SK-N-SH (cell line): ENCODE measurements around the gene BTBD9. TPM values are rescaled to one million over a fixed set of nuclear protein-coding genes. Genes with fewer than 3 reads are reported as not detected.

Source experiments
- CTCF ChIA-PET: fragments of 300-600, 350-600 bp; formaldehyde crosslinking; extraction: SDS; loops from one replicate; lab custom pipeline; 2021; lab: Yijun Ruan, JAX
- POLR2A ChIA-PET: fragments of 350-600 bp; sonication (Branson Sonifier 250); formaldehyde crosslinking; extraction: SDS; loops from one replicate; lab custom pipeline; 2020; ENCODE audit warnings: antibody characterized with exemption, inconsistent platforms; lab: Yijun Ruan, JAX
- DNase-seq: peaks from one replicate; pipeline ENCODE4 v3.0.0; 2012
- H2AFZ ChIP-seq: fragments of 200-600 bp; sonication (generic); 2 replicates; pipeline ENCODE4 v1.8.1; 2016; ENCODE audit warnings: antibody characterized with exemption, mild to moderate bottlenecking, low read depth
- H3F3A ChIP-seq: fragments of 200-600 bp; sonication (generic); replicated peaks from 2 replicates; pipeline ENCODE3; 2016; ENCODE audit warnings: antibody characterized with exemption, mild to moderate bottlenecking; ENCODE audit not compliant: insufficient read depth
- H3K27ac ChIP-seq, 2 experiments: fragments of 200-500 bp in 1 of 2; fragments of 200-600 bp in 1 of 2; sonication (Bioruptor generic) in 1 of 2; sonication (generic), shearing (Covaris generic) in 1 of 2; 2 replicates each; pipeline versions ENCODE4 v1.5.1 to v1.6.1; 2014 to 2016; ENCODE audit warnings: low read depth in 2 of 2, inconsistent platforms in 1 of 2, low read length in 1 of 2, mild to moderate bottlenecking in 1 of 2, mixed read lengths in 1 of 2
- H3K27me3 ChIP-seq: fragments of 200-600 bp; sonication (generic), shearing (Covaris generic); 2 replicates; pipeline ENCODE4 v1.6.1; 2016; ENCODE audit warnings: mixed run types; ENCODE audit not compliant: insufficient read depth
- H3K36me3 ChIP-seq, 2 experiments: fragments of 200-500 bp in 1 of 2; fragments of 200-600 bp in 1 of 2; sonication (Bioruptor generic) in 1 of 2; sonication (generic) in 1 of 2; replicated peaks in 1 of 2; 2 replicates each; pipeline versions ENCODE3 to v1.5.1; 2014 to 2016; ENCODE audit warnings: low read length in 1 of 2, mild to moderate bottlenecking in 1 of 2; ENCODE audit not compliant: insufficient read depth in 2 of 2, control insufficient read depth in 1 of 2
- H3K4me1 ChIP-seq, 2 experiments: fragments of 200-500 bp in 1 of 2; fragments of 200-600 bp in 1 of 2; sonication (Bioruptor generic) in 1 of 2; sonication (generic), shearing (Covaris generic) in 1 of 2; 2 replicates each; pipeline versions ENCODE4 v1.5.1 to v1.6.1; 2014 to 2016; ENCODE audit warnings: low read depth in 1 of 2, low read length in 1 of 2, mixed run types in 1 of 2; ENCODE audit not compliant: insufficient read depth in 2 of 2, control insufficient read depth in 1 of 2
- H3K4me2 ChIP-seq: fragments of 200-600 bp; sonication (generic), shearing (Covaris generic); 2 replicates; pipeline ENCODE4 v1.6.1; 2017; ENCODE audit warnings: mixed run types
- H3K4me3 ChIP-seq, 2 experiments: fragments of 200-500 bp in 1 of 2; fragments of 200-600 bp in 1 of 2; sonication (Bioruptor generic) in 1 of 2; sonication (generic), shearing (Covaris generic) in 1 of 2; 2 replicates each; pipeline versions ENCODE4 v1.5.1 to v1.8.1; 2014 to 2016; ENCODE audit warnings: low read depth in 2 of 2, inconsistent platforms in 1 of 2, low read length in 1 of 2, mild to moderate bottlenecking in 1 of 2, mixed read lengths in 1 of 2, moderate library complexity in 1 of 2
- H3K79me2 ChIP-seq: fragments of 200-600 bp; sonication (generic); 2 replicates; pipeline ENCODE4 v1.8.1; 2017; ENCODE audit warnings: mild to moderate bottlenecking; ENCODE audit not compliant: insufficient read depth
- H3K9ac ChIP-seq: fragments of 200-600 bp; sonication (generic); 2 replicates; pipeline ENCODE4 v1.6.1; 2017; ENCODE audit warnings: mixed run types
- H3K9me2 ChIP-seq: fragments of 200-600 bp; sonication (generic); 2 replicates; pipeline ENCODE4 v1.6.1; 2017; ENCODE audit warnings: mixed run types
- H3K9me3 ChIP-seq: fragments of 200-600 bp; sonication (generic); 2 replicates; pipeline ENCODE4 v1.6.1; 2017; ENCODE audit warnings: mixed run types, mild to moderate bottlenecking, moderate library complexity
- H4K20me1 ChIP-seq: fragments of 200-600 bp; sonication (generic); 2 replicates; pipeline ENCODE4 v1.6.1; 2017; ENCODE audit warnings: mild to moderate bottlenecking, mixed run types; ENCODE audit not compliant: insufficient read depth
- FOSL2 ChIP-seq: IDR thresholded peaks from 2 replicates; pipeline ENCODE4 v1.4.0; 2012; ENCODE audit warnings: low read depth, mild to moderate bottlenecking, moderate library complexity, borderline replicate concordance
- GABPA ChIP-seq: IDR thresholded peaks from 2 replicates; pipeline ENCODE4 v1.4.0; 2012; ENCODE audit warnings: low read depth, mild to moderate bottlenecking
- GATA2 ChIP-seq: sonication (generic); formaldehyde crosslinking; IDR thresholded peaks from 2 replicates; pipeline ENCODE4 v1.5.0; 2020; ENCODE audit warnings: mild to moderate bottlenecking, missing genetic modification reagents
- MAX ChIP-seq: IDR thresholded peaks from 2 replicates; pipeline ENCODE4 v1.4.0; 2012; ENCODE audit warnings: low read depth
- MEF2A ChIP-seq: IDR thresholded peaks from 2 replicates; pipeline ENCODE4 v1.4.0; 2012; ENCODE audit warnings: low read depth, borderline replicate concordance
- NFIC ChIP-seq: IDR thresholded peaks from 2 replicates; pipeline ENCODE4 v1.4.0; 2012; ENCODE audit warnings: borderline replicate concordance
- PBX3 ChIP-seq: IDR thresholded peaks from 2 replicates; pipeline ENCODE4; 2012
- RAD21 ChIP-seq: IDR thresholded peaks from 2 replicates; pipeline ENCODE4 v1.6.1; 2012; ENCODE audit warnings: mild to moderate bottlenecking, low read length
- RCOR1 ChIP-seq: fragments of 150-350 bp; IDR thresholded peaks from 2 replicates; pipeline ENCODE4 v1.6.1; 2017; ENCODE audit warnings: antibody characterized with exemption, low read length
- REST ChIP-seq: IDR thresholded peaks from 2 replicates; pipeline ENCODE4 v1.6.1; 2012; ENCODE audit warnings: mild to moderate bottlenecking, low read depth, low read length, moderate library complexity
- RXRA ChIP-seq: IDR thresholded peaks from 2 replicates; pipeline ENCODE4 v1.4.0; 2012; ENCODE audit warnings: low read depth, mild to moderate bottlenecking, borderline replicate concordance
- SMC3 ChIP-seq: IDR thresholded peaks from 2 replicates; pipeline ENCODE4 v1.6.1; 2012; ENCODE audit warnings: low read depth, low read length, improper control_type of control experiment
- TCF12 ChIP-seq: IDR thresholded peaks from 2 replicates; pipeline ENCODE4 v1.4.0; 2012
- TEAD4 ChIP-seq: IDR thresholded peaks from 2 replicates; pipeline ENCODE4 v1.4.0; 2012; ENCODE audit warnings: mild to moderate bottlenecking, borderline replicate concordance; ENCODE audit not compliant: insufficient read depth
- USF1 ChIP-seq: IDR thresholded peaks from 2 replicates; pipeline ENCODE4 v1.4.0; 2012; ENCODE audit warnings: low read depth, borderline replicate concordance
- USF2 ChIP-seq: fragments of 150-350 bp; IDR thresholded peaks from 2 replicates; pipeline ENCODE4 v1.6.1; 2017; ENCODE audit warnings: antibody characterized with exemption, low read length, low read depth, borderline replicate concordance
- ZBTB33 ChIP-seq: IDR thresholded peaks from 2 replicates; pipeline ENCODE4 v1.4.0; 2012; ENCODE audit warnings: low read depth, borderline replicate concordance
- WGBS: methylation state at CpG from one replicate; pipeline ENCODE4 v1.1.6; 2017; ENCODE audit warnings: low lambda C conversion rate; 5-methylcytosine and 5-hydroxymethylcytosine counted together
- polyA plus RNA-seq, 3 experiments: library from polyadenylated mRNA; depleted of rRNA; stranded (reverse); fragments of >200 nt; gene quantifications; 2 replicates each; pipeline ENCODE4 v1.2.3, GENCODE V29; 2012

The BTBD9 gene
- polyA plus RNA-seq, 1 of the 3 experiments (the other 2 are of a cell fraction), result 2.2 TPM

GRCh38 chr6:38527371-38527770 lies 112.4 kb downstream of the BTBD9 start:
- Histone ChIP-seq H3K9me2 (no peaks in the 10 kb centered on the region), H2AFZ (no peak overlapping the region), H4K20me1 (no peaks in the 10 kb centered on the region), H3K27me3 (no peaks in the 10 kb centered on the region), H3K4me3 (no peak overlapping the region), H3K9me3 (no peaks in the 10 kb centered on the region), H3K79me2 (no peaks in the 10 kb centered on the region), H3K27ac (no peak overlapping the region), H3K9ac (no peak overlapping the region), H3K4me1 (no peaks in the 10 kb centered on the region), H3K36me3 (no peaks in the 10 kb centered on the region), H3K4me2 (no peak overlapping the region), H3F3A (peaks cover 6% of the 10 kb centered on the region)
- WGBS, result 70% methylated on average over 1 of the region's 1 CpG
- DNase-seq, result no peak
- no peak for TF ChIP-seq PBX3
- no peak for TF ChIP-seq GATA2 (CRISPR knock-in tag)
- TF ChIP-seq USF1, result no peak
- TF ChIP-seq USF2, result no peak
- TF ChIP-seq RXRA, result no peak
- no peak for TF ChIP-seq GABPA
- no peak for TF ChIP-seq RCOR1
- no peak for TF ChIP-seq TCF12
- CTCF ChIA-PET, result no interaction called here
- POLR2A ChIA-PET, result no interaction called here

- Histone ChIP-seq H3F3A (peaks cover 6% of the 10 kb centered on the region), H3K4me1 (no peaks in the 10 kb centered on the region), H3K4me2 (no peak overlapping the region), H3K79me2 (no peaks in the 10 kb centered on the region), H3K9me3 (no peaks in the 10 kb centered on the region), H3K9ac (no peak overlapping the region), H3K4me3 (no peak overlapping the region), H3K27ac (no peak overlapping the region), H3K9me2 (no peaks in the 10 kb centered on the region), H3K27me3 (no peaks in the 10 kb centered on the region), H4K20me1 (no peaks in the 10 kb centered on the region), H2AFZ (no peak overlapping the region), H3K36me3 (no peaks in the 10 kb centered on the region)
- WGBS, result 60% methylated on average over 1 of the region's 2 CpGs
- POLR2A ChIA-PET, result no interaction called here
- CTCF ChIA-PET, result no interaction called here
- TF ChIP-seq PBX3, result no peak
- TF ChIP-seq MAX, result no peak
- TF ChIP-seq ZBTB33, result no peak
- TF ChIP-seq SMC3, result no peak
- TF ChIP-seq TEAD4, result no peak
- no peak for TF ChIP-seq NFIC
- TF ChIP-seq MEF2A, result no peak
- TF ChIP-seq RCOR1, result no peak
- no peak for TF ChIP-seq USF2
- TF ChIP-seq FOSL2, result no peak
- TF ChIP-seq RAD21, result no peak
- TF ChIP-seq REST, result no peak
- DNase-seq, result no peak
Measured at GRCh38 chr6:38525888-38526287, 113.8 kb downstream of the BTBD9 start.
